Stimulated activated CD4-positive, alpha-beta T cell treated with anti-CD3 and anti-CD28 coated beads, Interleukin-4, amount 100 ng/mL, for 24 hours (primary cell): ENCODE data around the gene ZNF136.

Experiments used
- DNase-seq: peaks from one replicate; pipeline ENCODE4 v3.0.0-alpha.2; 2020

The ZNF136 gene

GRCh38 chr19:12194827-12195731, 32.2 kb downstream of the ZNF136 start:
- peak; percentile 79 for DNase-seq

- no peak for DNase-seq
Measured at GRCh38 chr19:12198136-12198535, 35.2 kb downstream of the ZNF136 start.

GRCh38 chr19:12199757-12200419, 37.0 kb downstream of the ZNF136 start:
- no peak for DNase-seq

- peak; percentile 61 for DNase-seq
Measured at GRCh38 chr19:12202250-12202649, 39.4 kb downstream of the ZNF136 start.

- no peak for DNase-seq
Measured at GRCh38 chr19:12205296-12205695, 42.4 kb downstream of the ZNF136 start.

GRCh38 chr19:12208221-12208620, 45.3 kb downstream of the ZNF136 start:
- DNase-seq, result no peak

GRCh38 chr19:12217332-12217731, 54.4 kb downstream of the ZNF136 start:
- no peak for DNase-seq

- DNase-seq, result no peak
Measured at GRCh38 chr19:12222980-12223630, 60.2 kb downstream of the ZNF136 start.

GRCh38 chr19:12224676-12225075, 61.8 kb downstream of the ZNF136 start:
- no peak for DNase-seq

GRCh38 chr19:12229990-12230389, 67.1 kb downstream of the ZNF136 start:
- no peak for DNase-seq

GRCh38 chr19:12230751-12231733, 68.1 kb downstream of the ZNF136 start:
- no peak for DNase-seq

- DNase-seq, result no peak
Measured at GRCh38 chr19:12232961-12233360, 70.1 kb downstream of the ZNF136 start.

- DNase-seq, result no peak
Measured at GRCh38 chr19:12237143-12237839, 74.4 kb downstream of the ZNF136 start.
